NT2/D1 (cell line): ENCODE data around the gene SPOP.

ENCODE experiments used
- DNase-seq: peaks from one replicate; pipeline ENCODE4 v3.0.0-alpha.2; 2011; ENCODE audit warnings: low read depth, low spot score
- H3K27me3 ChIP-seq: 2 replicates; pipeline ENCODE4 v1.6.0; 2011; ENCODE audit warnings: mild to moderate bottlenecking; ENCODE audit not compliant: insufficient read length, insufficient read depth
- H3K36me3 ChIP-seq: 2 replicates; pipeline ENCODE4 v1.6.1; 2011; ENCODE audit warnings: mild to moderate bottlenecking, low read length, mixed read lengths; ENCODE audit not compliant: insufficient read depth, insufficient read length
- H3K4me1 ChIP-seq: 2 replicates; pipeline ENCODE4 v1.5.1; 2011; ENCODE audit not compliant: insufficient read depth, insufficient read length
- H3K4me3 ChIP-seq: 2 replicates; pipeline ENCODE4 v1.5.1; 2011; ENCODE audit warnings: low read depth; ENCODE audit not compliant: insufficient read length
- H3K9ac ChIP-seq: 2 replicates; pipeline ENCODE4 v1.6.0; 2011; ENCODE audit warnings: low read depth; ENCODE audit not compliant: insufficient read length
- H3K9me3 ChIP-seq: 2 replicates; pipeline ENCODE4 v1.5.1; 2011; ENCODE audit warnings: mild to moderate bottlenecking, low read length; ENCODE audit not compliant: insufficient read depth
- SUZ12 ChIP-seq: IDR thresholded peaks from 2 replicates; pipeline ENCODE4 v1.6.1; 2011; ENCODE audit not compliant: insufficient read length, insufficient read depth; ENCODE audit errors: extremely low read depth
- YY1 ChIP-seq: IDR thresholded peaks from 2 replicates; pipeline ENCODE4 v1.6.1; 2011; ENCODE audit not compliant: insufficient read length, insufficient read depth
- ZNF274 ChIP-seq: IDR thresholded peaks from 2 replicates; pipeline ENCODE4 v1.6.1; 2011; ENCODE audit warnings: mild to moderate bottlenecking, low read depth, low read length

SPOP gene

DNA sequence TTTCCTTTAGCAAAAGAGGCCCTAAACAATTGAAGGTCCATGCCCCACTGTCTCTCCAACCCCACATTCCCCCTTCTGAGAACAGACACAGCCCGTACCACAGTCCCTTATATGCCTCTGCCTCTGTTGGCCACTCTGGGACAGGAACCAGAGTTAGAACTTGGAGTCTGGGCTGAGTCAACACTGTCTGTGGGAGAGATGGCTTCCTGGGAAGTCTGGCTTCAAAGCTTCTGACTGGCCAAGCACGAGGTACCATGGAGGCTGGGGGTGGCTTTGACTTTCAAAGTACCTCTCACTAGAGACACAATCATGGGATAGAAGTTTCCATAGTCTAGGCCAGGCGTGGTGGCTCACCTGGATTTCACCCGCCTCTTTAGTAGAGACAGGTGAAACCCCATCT is 14.9 kb upstream of the SPOP start:
- peaks cover 7% of the 10 kb centered on the region for H3K4me1 ChIP-seq
- H3K9me3 ChIP-seq: no peaks in the 10 kb centered on the region
- H3K27me3 ChIP-seq: no peaks in the 10 kb centered on the region
- H3K9ac ChIP-seq: no peak overlapping the region
- H3K4me3 ChIP-seq: no peak overlapping the region
- DNase-seq: no peak
- H3K36me3 ChIP-seq: no peaks in the 10 kb centered on the region
- no peak for TF ChIP-seq ZNF274
- TF ChIP-seq YY1: no peak
- TF ChIP-seq SUZ12: no peak

DNA sequence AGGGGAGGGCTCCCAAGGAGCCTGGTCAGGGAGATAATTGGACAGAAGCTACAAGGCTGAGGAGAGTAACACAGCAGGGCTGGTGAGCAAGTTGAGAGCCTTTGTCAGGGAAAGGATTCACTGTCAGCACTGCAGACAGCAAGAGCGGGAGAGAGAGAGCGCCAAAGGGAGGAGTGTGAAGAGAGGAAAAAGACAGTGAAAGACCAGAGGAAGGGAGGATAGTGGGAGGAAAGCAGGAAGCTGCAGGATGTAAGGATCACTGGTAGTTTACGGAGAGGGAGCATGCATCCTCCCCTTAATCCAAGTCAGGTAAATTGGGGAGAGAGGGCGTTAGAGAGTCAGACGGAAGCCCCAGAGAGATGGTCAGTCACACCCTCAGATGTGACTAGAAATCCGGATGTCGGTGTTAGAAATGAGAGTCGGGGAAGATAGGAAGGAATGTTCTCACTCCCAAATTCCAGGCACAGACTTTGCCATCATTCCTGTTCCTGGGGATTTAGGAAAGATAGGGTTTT is 13.8 kb upstream of the SPOP start:
- Histone ChIP-seq H3K9me3 (no peaks in the 10 kb centered on the region), H3K36me3 (no peaks in the 10 kb centered on the region), H3K27me3 (no peaks in the 10 kb centered on the region), H3K4me3 (no peak overlapping the region), H3K9ac (no peak overlapping the region), H3K4me1 (peaks cover 7% of the 10 kb centered on the region)
- TF ChIP-seq YY1 (no peak), SUZ12 (no peak)
- DNase-seq: no peak

DNA sequence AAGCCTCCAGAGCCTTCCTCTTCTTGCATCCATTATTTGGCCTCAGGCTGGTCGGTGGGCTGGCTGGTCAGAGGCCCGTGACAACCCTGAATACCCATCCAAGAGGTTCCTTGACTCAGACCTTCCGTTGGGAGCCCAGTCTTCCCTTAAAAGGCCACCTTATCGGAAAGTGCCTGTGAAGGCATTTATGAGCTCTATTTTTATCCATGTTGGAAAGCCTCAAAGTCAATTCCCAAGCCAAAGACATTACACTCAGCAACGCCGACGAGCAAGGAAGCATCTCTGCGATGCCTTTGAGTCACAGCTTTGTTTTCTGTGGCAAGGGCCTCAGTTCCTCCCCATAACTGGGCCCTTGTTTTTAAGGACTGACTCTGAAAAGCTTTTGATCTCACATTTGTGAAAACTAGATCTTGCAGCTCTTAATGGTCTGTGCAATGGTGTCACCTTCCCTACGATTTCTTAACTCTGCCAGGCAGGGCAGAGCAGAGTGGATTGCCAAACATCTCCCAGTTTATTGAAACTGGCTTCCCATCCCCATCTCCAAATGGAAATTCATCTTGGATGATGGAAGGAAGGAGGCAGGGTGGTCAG is 13.3 kb upstream of the SPOP start:
- Histone ChIP-seq H3K4me3 (no peak overlapping the region), H3K27me3 (no peaks in the 10 kb centered on the region), H3K36me3 (no peaks in the 10 kb centered on the region), H3K4me1 (peaks cover 7% of the 10 kb centered on the region), H3K9ac (no peak overlapping the region), H3K9me3 (no peaks in the 10 kb centered on the region)
- no peak for DNase-seq
- no peak for TF ChIP-seq YY1

DNA sequence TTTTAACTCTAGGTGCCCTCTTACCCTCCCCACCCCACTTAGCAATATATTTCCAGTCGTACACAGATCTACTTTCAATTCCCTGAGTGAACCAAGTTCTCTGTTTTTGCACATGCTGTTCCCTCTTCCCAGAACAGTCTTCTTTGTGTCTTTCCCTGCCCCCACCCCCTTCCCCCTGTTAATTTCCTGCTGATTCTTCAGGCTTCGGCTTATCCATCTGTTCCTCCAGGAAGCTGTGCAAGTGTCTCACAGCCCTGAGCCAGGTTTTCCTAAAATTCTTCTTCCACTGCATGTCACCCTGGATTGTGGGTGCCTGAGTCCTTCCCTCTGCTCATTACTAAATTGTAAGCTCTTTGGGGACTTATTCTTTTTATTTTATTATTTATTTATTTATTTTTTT is 12.4 kb upstream of the SPOP start:
- DNase-seq: no peak
- TF ChIP-seq SUZ12: no peak
- TF ChIP-seq ZNF274: no peak
- no peak for TF ChIP-seq YY1
- peaks cover 7% of the 10 kb centered on the region for H3K4me1 ChIP-seq
- H3K9ac ChIP-seq: no peak overlapping the region
- no peaks in the 10 kb centered on the region for H3K27me3 ChIP-seq
- H3K36me3 ChIP-seq: no peaks in the 10 kb centered on the region
- H3K9me3 ChIP-seq: no peaks in the 10 kb centered on the region
- H3K4me3 ChIP-seq: no peak overlapping the region

DNA sequence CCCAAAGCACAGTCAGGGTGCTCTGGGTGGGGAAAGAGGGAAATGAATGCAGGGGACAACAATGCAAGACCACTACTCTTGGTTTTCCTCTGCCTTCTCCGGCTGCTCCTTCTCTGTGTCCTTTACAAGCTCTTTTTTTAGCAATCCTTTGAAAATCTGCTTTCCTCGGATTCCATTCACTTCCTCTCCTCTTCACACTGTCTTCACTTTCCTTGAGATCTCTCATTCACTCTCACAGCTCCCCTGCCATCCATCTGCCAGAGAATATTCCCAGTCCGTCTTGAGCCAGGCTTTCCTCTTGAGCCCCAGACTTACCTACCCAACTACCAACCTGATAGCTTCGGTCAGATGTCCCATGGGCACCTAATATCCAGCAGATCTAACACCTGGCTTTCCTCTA is 11.0 kb upstream of the SPOP start:
- H3K27me3 ChIP-seq: no peaks in the 10 kb centered on the region
- H3K4me1 ChIP-seq: peaks cover 3% of the 10 kb centered on the region
- no peaks in the 10 kb centered on the region for H3K36me3 ChIP-seq
- H3K9me3 ChIP-seq: no peaks in the 10 kb centered on the region
- TF ChIP-seq YY1: no peak
- TF ChIP-seq SUZ12: no peak
- no peak for TF ChIP-seq ZNF274
- DNase-seq: no peak
- H3K4me3 ChIP-seq: no peak overlapping the region
- H3K9ac ChIP-seq: no peak overlapping the region

DNA sequence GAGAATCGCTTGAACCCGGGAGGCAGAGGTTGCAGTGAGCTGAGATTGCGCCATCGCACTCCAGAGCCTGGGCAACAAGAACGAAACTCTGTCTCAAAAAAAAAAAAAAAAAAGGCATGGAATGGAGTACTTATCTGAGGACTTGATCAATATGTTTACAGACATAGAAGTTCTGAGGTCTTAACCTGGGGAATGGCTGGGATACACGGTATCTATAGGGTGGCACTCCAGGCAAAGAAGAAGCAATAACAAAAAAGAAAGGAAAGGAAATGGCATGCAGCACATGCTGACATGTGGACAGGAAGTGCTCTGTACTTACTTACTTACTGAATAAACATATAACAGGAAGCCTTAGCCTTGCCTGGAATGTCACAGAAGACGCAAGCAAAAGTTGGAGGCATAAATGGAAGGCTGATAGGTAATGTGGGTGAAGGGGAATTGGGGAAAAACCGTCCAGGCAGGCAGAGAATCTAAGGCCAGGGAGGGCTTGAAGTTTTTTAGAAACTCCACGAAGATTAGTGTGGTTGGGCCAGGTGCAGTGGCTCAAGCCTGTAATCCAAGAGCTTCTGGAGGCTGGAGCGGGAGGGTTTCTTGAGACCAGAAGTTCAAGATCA is 10.1 kb upstream of the SPOP start:
- TF ChIP-seq ZNF274: no peak
- TF ChIP-seq YY1: no peak
- TF ChIP-seq SUZ12: no peak
- H3K4me1 ChIP-seq: peaks cover 3% of the 10 kb centered on the region
- H3K27me3 ChIP-seq: no peaks in the 10 kb centered on the region
- H3K9me3 ChIP-seq: no peaks in the 10 kb centered on the region
- no peak for DNase-seq
- no peak overlapping the region for H3K9ac ChIP-seq
- H3K36me3 ChIP-seq: no peaks in the 10 kb centered on the region
- H3K4me3 ChIP-seq: no peak overlapping the region

DNA sequence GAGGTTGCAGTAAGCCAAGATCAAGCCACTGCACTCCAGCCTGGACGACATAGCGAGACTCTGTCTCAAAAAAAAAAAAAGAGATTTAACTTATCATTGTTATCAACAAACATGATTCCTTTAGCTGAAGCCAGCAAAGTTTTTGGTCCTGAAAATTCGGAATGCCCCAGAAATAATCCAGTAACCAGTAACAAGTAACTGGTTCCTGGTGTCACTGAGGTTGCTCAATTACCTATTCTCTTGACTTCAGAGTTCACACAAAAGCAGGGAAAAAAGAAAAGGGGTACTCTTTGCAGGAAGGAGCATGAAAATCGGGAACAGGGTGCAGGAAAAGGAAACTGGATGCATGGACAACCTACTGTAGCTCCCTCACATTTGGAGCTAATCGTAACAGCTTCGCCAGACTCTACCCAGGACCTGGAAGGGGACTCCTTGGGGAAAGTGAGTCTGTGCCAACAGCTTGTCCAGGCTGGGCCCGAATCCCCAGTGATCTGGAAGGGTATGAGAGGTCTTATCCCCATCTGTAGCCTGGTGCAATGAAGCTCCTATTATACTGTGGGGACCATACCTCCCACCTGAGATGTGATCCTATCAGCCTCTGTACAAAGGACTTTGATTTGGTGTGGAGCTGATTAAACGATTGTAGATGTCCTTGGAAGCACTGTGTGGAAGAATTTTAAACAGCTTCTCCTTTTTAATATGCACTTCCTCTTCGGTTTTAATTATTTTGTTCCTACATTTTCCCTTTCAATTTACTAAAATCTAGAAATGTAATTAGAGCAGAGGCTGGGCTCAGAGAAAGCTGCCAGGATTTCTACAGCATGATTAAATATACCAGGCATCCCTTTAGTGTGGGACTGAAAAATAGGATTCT is 3.4 kb upstream of the SPOP start:
- H3K9me3 ChIP-seq: peaks cover 5% of the 10 kb centered on the region; the same call in 1 of the 2 replicates
- DNase-seq: no peak
- TF ChIP-seq YY1 (no peak), ZNF274 (no peak)

More for the DNA sequence above, 3.4 kb upstream of the SPOP start:
- no peak overlapping the region for H3K9ac ChIP-seq
- no peak overlapping the region for H3K4me3 ChIP-seq
- H3K4me1 ChIP-seq: no peaks in the 10 kb centered on the region
- no peaks in the 10 kb centered on the region for H3K36me3 ChIP-seq
- no peaks in the 10 kb centered on the region for H3K27me3 ChIP-seq
